Tibial nerve (tissue), 4 donors: ENCODE data around the gene METAP2. TPM values are rescaled to one million over a fixed set of nuclear protein-coding genes. Genes with fewer than 3 reads are reported as not detected.

Experiments used
- DNase-seq, 2 donors: peaks; one replicate each; pipeline ENCODE4 v3.0.0-alpha.2; 2019; ENCODE audit warnings: low spot score in 2 of 2
- H3K27ac ChIP-seq, 4 donors: fragments of 200-600 bp; sonication (generic) in 3 of 4; one replicate each; pipeline ENCODE4 v1.5.1; 2017 to 2019; ENCODE audit warnings: mild to moderate bottlenecking in 1 of 4
- H3K27me3 ChIP-seq, 2 donors: fragments of 200-600 bp; sonication (generic) in 1 of 2; one replicate each; pipeline versions ENCODE4 v1.5.1 to v1.6.0; 2017 to 2019
- H3K36me3 ChIP-seq, 3 donors: fragments of 200-600 bp; sonication (generic); one replicate each; pipeline ENCODE4 v1.5.1; 2018 to 2019
- H3K4me1 ChIP-seq, 4 donors: fragments of 200-600 bp; sonication (generic) in 3 of 4; one replicate each; pipeline ENCODE4 v1.5.1; 2017 to 2019
- H3K4me3 ChIP-seq, 4 donors: fragments of 200-600 bp; sonication (generic) in 3 of 4; one replicate each; pipeline ENCODE4 v1.5.1; 2017 to 2019; ENCODE audit warnings: mild to moderate bottlenecking in 1 of 4, moderate library complexity in 1 of 4
- H3K9me3 ChIP-seq, 4 donors: fragments of 200-600 bp; sonication (generic) in 3 of 4; one replicate each; pipeline ENCODE4 v1.5.1; 2017 to 2019
- CTCF ChIP-seq, 5 experiments: fragments of 200-600 bp in 3 of 5; fragments of 450-650 bp in 2 of 5; sonication (generic) in 3 of 5; IDR thresholded peaks; one replicate each; pipeline ENCODE4 v1.5.1; 2016 to 2019; ENCODE audit warnings: antibody characterized with exemption in 5 of 5, mild to moderate bottlenecking in 3 of 5, moderate library complexity in 2 of 5
- EP300 ChIP-seq, 2 donors: sonication (generic); formaldehyde crosslinking; IDR thresholded peaks; one replicate each; pipeline ENCODE4 v1.6.1; 2017; ENCODE audit warnings: antibody characterized with exemption in 2 of 2, mild to moderate bottlenecking in 1 of 2
- POLR2A ChIP-seq, 2 donors: fragments of 450-650 bp; IDR thresholded peaks; one replicate each; pipeline ENCODE4 v1.6.1; 2017; ENCODE audit warnings: antibody characterized with exemption in 2 of 2, mild to moderate bottlenecking in 2 of 2, moderate library complexity in 2 of 2
- WGBS, 2 donors: methylation state at CpG; one replicate each; pipeline ENCODE4 v1.1.5; 2018; 5-methylcytosine and 5-hydroxymethylcytosine counted together
- total RNA-seq, 4 donors: library from RNA; depleted of rRNA; stranded (reverse); fragments of >200 nt; gene quantifications; one replicate each; pipeline ENCODE4 v1.1.0, GENCODE V29; 2016

Gene METAP2
- total RNA-seq, 4 donors from 2014 or later = 62.6 to 111 (median 73.9) TPM

- Histone ChIP-seq H3K4me1 (peaks cover 0 to 16% (median 0%) of the 10 kb centered on the region in 4 donors), H3K27me3 (no peaks in the 10 kb centered on the region), H3K9me3 (no peaks in the 10 kb centered on the region), H3K4me3 (no peak overlapping the region), H3K27ac (no peak overlapping the region), H3K36me3 (peaks cover 0 to 54% (median 0%) of the 10 kb centered on the region in 3 donors)
- TF ChIP-seq CTCF (IDR thresholded peaks at IDR 0.05) = no peak
- no peak for TF ChIP-seq POLR2A (IDR thresholded peaks at IDR 0.05)
- TF ChIP-seq EP300 (IDR thresholded peaks at IDR 0.05) = no peak
- DNase-seq = no peak
- WGBS, 2 donors = 53 to 62% methylated on average over 2 of the region's 2 CpGs
Observed at GRCh38 chr12:95487024-95487423, 13.1 kb downstream of the METAP2 start.

- Histone ChIP-seq H3K9me3 (no peaks in the 10 kb centered on the region), H3K27me3 (no peaks in the 10 kb centered on the region), H3K4me3 (no peak overlapping the region), H3K27ac (no peak overlapping the region), H3K4me1 (no peaks in the 10 kb centered on the region), H3K36me3 (peaks cover 0 to 72% (median 4%) of the 10 kb centered on the region in 3 donors)
- DNase-seq = no peak
- TF ChIP-seq EP300 (IDR thresholded peaks at IDR 0.05) (no peak), POLR2A (IDR thresholded peaks at IDR 0.05) (no peak), CTCF (IDR thresholded peaks at IDR 0.05) (no peak)
- WGBS, 2 donors = 93% methylated on average over 2 of the region's 2 CpGs
Observed at GRCh38 chr12:95492462-95492861, 18.5 kb downstream of the METAP2 start.

- no peak for DNase-seq
- no peaks in the 10 kb centered on the region for H3K9me3 ChIP-seq
- H3K27me3 ChIP-seq = no peaks in the 10 kb centered on the region
- peaks cover 0 to 83% (median 4%) of the 10 kb centered on the region in 3 donors for H3K36me3 ChIP-seq
- no peak overlapping the region for H3K4me3 ChIP-seq
- no peak for TF ChIP-seq EP300 (IDR thresholded peaks at IDR 0.05)
- TF ChIP-seq CTCF (IDR thresholded peaks at IDR 0.05) = no peak
- no peak for TF ChIP-seq POLR2A (IDR thresholded peaks at IDR 0.05)
- no peaks in the 10 kb centered on the region for H3K4me1 ChIP-seq
- no peak overlapping the region for H3K27ac ChIP-seq
- WGBS, 2 donors = 94 to 95% methylated on average over 2 of the region's 2 CpGs
Observed at GRCh38 chr12:95494888-95495287, 20.9 kb downstream of the METAP2 start.

- H3K4me3 ChIP-seq = no peak overlapping the region
- H3K9me3 ChIP-seq = no peaks in the 10 kb centered on the region
- DNase-seq = no peak
- no peaks in the 10 kb centered on the region for H3K27me3 ChIP-seq
- H3K27ac ChIP-seq = no peak overlapping the region
- H3K36me3 ChIP-seq = peaks cover 0 to 84% (median 4%) of the 10 kb centered on the region in 3 donors
- TF ChIP-seq POLR2A (IDR thresholded peaks at IDR 0.05) = no peak
- no peak for TF ChIP-seq EP300 (IDR thresholded peaks at IDR 0.05)
- no peak for TF ChIP-seq CTCF (IDR thresholded peaks at IDR 0.05)
- H3K4me1 ChIP-seq = no peaks in the 10 kb centered on the region
- 92 to 93% methylated on average over 1 of the region's 1 CpG for WGBS, 2 donors
Observed at GRCh38 chr12:95495433-95495832, 21.5 kb downstream of the METAP2 start.

- H3K36me3 ChIP-seq = peaks cover 0 to 90% (median 4%) of the 10 kb centered on the region in 3 donors
- no peak for DNase-seq
- no peaks in the 10 kb centered on the region for H3K9me3 ChIP-seq
- H3K4me1 ChIP-seq = no peaks in the 10 kb centered on the region
- no peak overlapping the region for H3K27ac ChIP-seq
- TF ChIP-seq CTCF (IDR thresholded peaks at IDR 0.05) = no peak
- TF ChIP-seq EP300 (IDR thresholded peaks at IDR 0.05) = no peak
- no peak for TF ChIP-seq POLR2A (IDR thresholded peaks at IDR 0.05)
- H3K27me3 ChIP-seq = no peaks in the 10 kb centered on the region
- 99 to 100% methylated on average over 4 of the region's 4 CpGs for WGBS, 2 donors
- no peak overlapping the region for H3K4me3 ChIP-seq
Observed at GRCh38 chr12:95497031-95497430, 23.1 kb downstream of the METAP2 start.
